Ectodermal cell (in vitro differentiated cells): Measurements from ENCODE around the gene ADAMTS15. TPM values are rescaled to one million over a fixed set of nuclear protein-coding genes. Genes with fewer than 3 reads are reported as not detected.

Experiments used
- H3K27ac ChIP-seq: 2 replicates; pipeline ENCODE4 v1.7.0; 2013; ENCODE audit warnings: mild to moderate bottlenecking, low read depth, low read length; ENCODE audit not compliant: insufficient read depth, poor library complexity, severe bottlenecking
- H3K27me3 ChIP-seq: 2 replicates; pipeline ENCODE4 v1.7.0; 2013; ENCODE audit warnings: mild to moderate bottlenecking, low read length; ENCODE audit not compliant: insufficient read depth, control insufficient read depth, poor library complexity, severe bottlenecking
- H3K36me3 ChIP-seq: one replicate; pipeline ENCODE4 v1.7.0; 2013; ENCODE audit warnings: low read length; ENCODE audit not compliant: control insufficient read depth, insufficient read depth
- H3K4me1 ChIP-seq: one replicate; pipeline ENCODE4 v1.7.0; 2013; ENCODE audit warnings: low read length; ENCODE audit not compliant: control insufficient read depth, insufficient read depth
- H3K4me3 ChIP-seq: 2 replicates; pipeline ENCODE4 v1.7.0; 2013; ENCODE audit warnings: low read depth, low read length, control low read depth; ENCODE audit not compliant: insufficient read depth
- H3K9me3 ChIP-seq: 2 replicates; pipeline ENCODE4 v1.7.0; 2013; ENCODE audit warnings: mild to moderate bottlenecking, low read length, moderate library complexity; ENCODE audit not compliant: control insufficient read depth
- WGBS, 2 experiments: methylation state at CpG; one replicate each; pipeline ENCODE4 v1.1.7; 2013; ENCODE audit warnings: missing lambda C conversion rate in 2 of 2; 5-methylcytosine and 5-hydroxymethylcytosine counted together
- polyA plus RNA-seq, 4 experiments: library from polyadenylated mRNA; stranded (reverse); fragments of 50-300 nt; gene quantifications; one replicate each; pipeline ENCODE4 v1.2.3, GENCODE V29; 2013

The ADAMTS15 gene
- polyA plus RNA-seq (2013, experiment 1 of 4): 4.2 TPM
- 4.1 TPM for polyA plus RNA-seq (2013, experiment 2 of 4)
- 3.6 TPM for polyA plus RNA-seq (2013, experiment 3 of 4)
- polyA plus RNA-seq (2013, experiment 4 of 4): 5.2 TPM

GRCh38 chr11:130448416-130449309 is at the start of gene ADAMTS15:
TSS of gene ADAMTS15 (plus strand) at chr11:130448645. CDS start at chr11:130448974, 329 bp downstream.
- Histone ChIP-seq H3K4me1 (peaks cover 10% of the 10 kb centered on the region), H3K4me3 (peak within 1 kb of the TSS; percentile 52), H3K27ac (no peak within 1 kb of the TSS), H3K36me3 (no peaks in the 10 kb centered on the region), H3K9me3 (no peaks in the 10 kb centered on the region), H3K27me3 (peaks cover 76% of the 10 kb centered on the region)
- 1% methylated on average over 75 of the region's 75 CpGs for WGBS, 2 experiments

- Histone ChIP-seq H3K27me3 (no peaks in the 10 kb centered on the region), H3K9me3 (no peaks in the 10 kb centered on the region), H3K27ac (no peak overlapping the region), H3K4me3 (no peak overlapping the region), H3K36me3 (no peaks in the 10 kb centered on the region), H3K4me1 (peaks cover 11% of the 10 kb centered on the region)
- WGBS, 2 experiments: 86 to 95% methylated on average over 2 of the region's 2 CpGs
These were observed 49.2 kb upstream of the ADAMTS15 start for GRCh38 chr11:130399196-130399595.

- H3K27me3 ChIP-seq: no peaks in the 10 kb centered on the region
- H3K9me3 ChIP-seq: no peaks in the 10 kb centered on the region
- no peak overlapping the region for H3K4me3 ChIP-seq
- H3K27ac ChIP-seq: no peak overlapping the region
- H3K4me1 ChIP-seq: peaks cover 7% of the 10 kb centered on the region
- WGBS, 2 experiments: 86 to 92% methylated on average over 13 of the region's 13 CpGs
- H3K36me3 ChIP-seq: no peaks in the 10 kb centered on the region
These were observed 47.5 kb upstream of the ADAMTS15 start for GRCh38 chr11:130400781-130401483.

GRCh38 chr11:130402570-130402969 is 45.9 kb upstream of the ADAMTS15 start:
- H3K27me3 ChIP-seq: no peaks in the 10 kb centered on the region
- H3K9me3 ChIP-seq: no peaks in the 10 kb centered on the region
- peaks cover 7% of the 10 kb centered on the region for H3K4me1 ChIP-seq
- 90 to 98% methylated on average over 2 of the region's 2 CpGs for WGBS, 2 experiments
- no peak overlapping the region for H3K4me3 ChIP-seq
- no peak overlapping the region for H3K27ac ChIP-seq
- no peaks in the 10 kb centered on the region for H3K36me3 ChIP-seq

GRCh38 chr11:130403271-130403804 is 45.1 kb upstream of the ADAMTS15 start:
- H3K9me3 ChIP-seq: no peaks in the 10 kb centered on the region
- no peaks in the 10 kb centered on the region for H3K27me3 ChIP-seq
- 71 to 74% methylated on average over 11 of the region's 11 CpGs for WGBS, 2 experiments
- H3K27ac ChIP-seq: no peak overlapping the region
- H3K4me3 ChIP-seq: no peak overlapping the region
- peaks cover 7% of the 10 kb centered on the region for H3K4me1 ChIP-seq
- H3K36me3 ChIP-seq: no peaks in the 10 kb centered on the region

GRCh38 chr11:130403967-130404366 is 44.5 kb upstream of the ADAMTS15 start:
- no peak overlapping the region for H3K27ac ChIP-seq
- H3K4me3 ChIP-seq: no peak overlapping the region
- 46 to 47% methylated on average over 3 of the region's 3 CpGs for WGBS, 2 experiments
- H3K27me3 ChIP-seq: no peaks in the 10 kb centered on the region
- no peaks in the 10 kb centered on the region for H3K36me3 ChIP-seq
- peaks cover 7% of the 10 kb centered on the region for H3K4me1 ChIP-seq
- H3K9me3 ChIP-seq: no peaks in the 10 kb centered on the region

- Histone ChIP-seq H3K36me3 (no peaks in the 10 kb centered on the region), H3K4me3 (no peak overlapping the region), H3K9me3 (no peaks in the 10 kb centered on the region), H3K27ac (no peak overlapping the region), H3K4me1 (peaks cover 7% of the 10 kb centered on the region), H3K27me3 (no peaks in the 10 kb centered on the region)
- WGBS, 2 experiments: 73 to 75% methylated on average over 5 of the region's 5 CpGs
These were observed 43.7 kb upstream of the ADAMTS15 start for GRCh38 chr11:130404727-130405126.

- no peak overlapping the region for H3K27ac ChIP-seq
- no peaks in the 10 kb centered on the region for H3K9me3 ChIP-seq
- WGBS, 2 experiments: 93 to 95% methylated on average over 11 of the region's 11 CpGs
- no peak overlapping the region for H3K4me3 ChIP-seq
- peaks cover 7% of the 10 kb centered on the region for H3K4me1 ChIP-seq
- H3K27me3 ChIP-seq: no peaks in the 10 kb centered on the region
- H3K36me3 ChIP-seq: no peaks in the 10 kb centered on the region
These were observed 43.0 kb upstream of the ADAMTS15 start for GRCh38 chr11:130405428-130405827.

- Histone ChIP-seq H3K4me3 (no peak overlapping the region), H3K4me1 (peaks cover 7% of the 10 kb centered on the region)
These were observed 40.5 kb upstream of the ADAMTS15 start for GRCh38 chr11:130407978-130408377.

GRCh38 chr11:130408401-130408890 is 40.0 kb upstream of the ADAMTS15 start:
- Histone ChIP-seq H3K27me3 (no peaks in the 10 kb centered on the region), H3K36me3 (no peaks in the 10 kb centered on the region), H3K9me3 (no peaks in the 10 kb centered on the region), H3K27ac (no peak overlapping the region), H3K4me3 (no peak overlapping the region), H3K4me1 (peaks cover 4% of the 10 kb centered on the region)
- 89 to 91% methylated on average over 18 of the region's 18 CpGs for WGBS, 2 experiments

More at GRCh38 chr11:130407978-130408377, 40.5 kb upstream of the ADAMTS15 start:
- 86 to 92% methylated on average over 7 of the region's 7 CpGs for WGBS, 2 experiments
- no peaks in the 10 kb centered on the region for H3K9me3 ChIP-seq
- no peaks in the 10 kb centered on the region for H3K27me3 ChIP-seq
- no peaks in the 10 kb centered on the region for H3K36me3 ChIP-seq
- H3K27ac ChIP-seq: no peak overlapping the region
